ENCODE results near the gene TCF25.

The TCF25 gene

DNA sequence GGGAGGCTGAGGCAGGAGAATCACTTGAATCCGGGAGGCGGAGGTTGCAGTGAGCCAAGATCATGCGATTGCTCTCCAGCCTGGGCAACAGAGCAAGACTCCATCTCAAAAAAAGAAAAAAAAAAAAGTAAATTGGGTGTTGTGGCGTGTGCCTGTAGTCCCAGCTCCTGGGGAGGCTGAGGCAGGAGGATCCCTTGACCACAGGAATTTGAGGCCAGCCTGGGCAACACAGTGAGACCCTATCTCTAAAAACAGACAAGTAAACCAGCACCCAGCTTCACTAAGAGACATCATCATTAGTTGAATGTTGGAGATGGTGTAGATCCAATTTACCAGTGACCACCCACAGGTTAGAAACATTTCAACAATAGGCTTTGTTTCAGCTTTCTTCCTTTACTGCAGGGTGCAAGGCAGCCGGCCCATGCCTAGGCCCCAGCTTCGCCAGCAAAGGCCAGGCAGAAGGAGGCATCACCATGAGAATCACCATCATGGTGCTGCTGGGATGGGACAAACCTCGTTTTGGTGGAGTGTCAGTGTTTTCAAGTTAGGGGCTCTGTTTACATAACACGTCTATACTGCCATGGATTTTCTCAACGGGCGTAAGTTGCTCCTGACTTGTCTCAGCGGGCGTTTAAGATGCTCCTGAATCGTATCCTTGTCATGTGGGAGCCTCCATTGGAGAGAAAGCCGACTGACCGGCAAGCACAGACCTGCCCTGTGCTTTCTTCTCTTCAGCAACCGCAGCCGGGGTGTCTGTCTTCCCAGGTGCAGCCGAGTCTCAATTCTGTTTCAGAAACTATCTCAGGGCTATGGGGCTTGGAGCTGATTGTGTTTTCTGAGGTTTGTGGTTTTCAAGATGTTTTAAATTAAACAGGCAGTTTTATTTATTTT lies 7.3 kb downstream of the TCF25 start:
- DNase-seq (ENCODE audit: low spot score), result no peak

GRCh38 chr16:89881368-89881730 lies 8.0 kb downstream of the TCF25 start:
- DNase-seq (ENCODE audit: low spot score), result no peak

DNA sequence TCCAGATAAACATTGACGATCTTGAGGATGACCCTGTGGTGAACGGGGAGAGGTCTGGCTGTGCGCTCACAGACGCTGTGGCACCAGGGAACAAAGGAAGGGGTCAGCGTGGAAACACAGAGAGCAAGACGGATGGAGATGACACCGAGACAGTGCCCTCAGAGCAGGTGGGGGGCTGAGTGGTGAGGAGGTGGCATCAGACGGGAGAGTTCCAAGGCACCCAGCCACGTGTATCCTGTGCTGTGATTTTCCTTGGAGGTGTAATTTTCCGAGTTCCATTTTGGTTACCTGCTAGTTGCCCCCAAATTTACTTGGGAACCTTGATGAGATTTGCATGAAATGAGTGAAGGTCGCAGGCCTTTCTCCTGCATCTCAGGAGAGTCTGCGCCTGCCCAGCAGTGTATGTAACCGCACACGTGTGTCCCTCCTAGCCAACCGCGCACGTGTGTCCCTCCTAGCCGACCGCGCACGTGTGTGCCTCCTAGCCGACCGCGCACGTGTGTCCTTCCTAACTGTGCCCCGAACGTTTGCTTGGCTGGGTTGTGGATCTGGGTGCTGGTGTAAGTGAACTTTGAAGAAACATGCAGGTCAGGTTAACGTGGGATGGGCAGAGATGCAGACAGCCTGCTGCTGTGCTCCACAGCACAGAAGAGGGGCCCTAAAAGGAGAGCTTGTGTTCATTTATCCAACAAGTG lies 10.1 kb downstream of the TCF25 start:
- no peak for DNase-seq (ENCODE audit: low spot score)

- no peak for DNase-seq (ENCODE audit: low spot score)
Observed at GRCh38 chr16:89884041-89884421, 10.6 kb downstream of the TCF25 start.

DNA sequence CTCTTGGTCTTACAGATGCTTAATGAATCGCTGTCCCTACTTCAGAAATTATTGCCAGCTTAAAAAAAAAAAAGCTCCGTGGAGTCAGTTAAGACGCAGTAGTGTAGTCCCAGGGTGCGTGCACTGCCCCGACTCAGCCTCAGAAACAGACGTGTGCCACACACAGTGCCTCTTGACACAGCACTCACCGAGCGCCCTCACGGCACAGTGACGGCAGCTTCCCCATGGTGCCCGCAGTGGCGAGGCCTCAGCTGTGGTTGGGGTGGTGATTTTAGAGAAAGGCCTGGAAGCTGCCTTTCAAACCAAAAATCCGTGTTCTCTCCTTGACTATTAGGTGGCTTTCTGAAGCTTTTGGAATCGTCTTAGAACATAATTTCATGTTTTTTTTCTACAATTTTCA lies 13.9 kb downstream of the TCF25 start:
- DNase-seq (ENCODE audit: low spot score), result no peak

DNA sequence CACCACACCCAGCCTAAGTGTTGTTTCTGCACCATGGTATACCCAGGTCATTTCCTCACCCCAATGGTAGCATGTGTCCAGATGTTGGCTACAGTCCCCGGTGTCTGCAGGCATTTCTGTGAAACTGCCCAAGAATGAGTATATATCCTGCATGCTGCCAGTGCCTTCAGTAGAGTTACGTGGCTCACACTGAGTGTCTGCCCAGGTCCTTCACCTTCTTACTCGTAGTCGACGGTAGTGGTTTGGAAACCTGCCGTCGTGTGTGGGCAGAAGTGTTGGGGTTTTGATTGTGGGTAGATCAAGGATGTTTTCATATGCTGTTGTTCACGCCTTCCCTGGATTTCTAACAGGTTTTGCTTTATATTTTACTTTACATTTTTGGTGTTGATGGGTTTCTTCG lies 16.8 kb downstream of the TCF25 start:
- DNase-seq (ENCODE audit: low spot score), result no peak

- no peak for DNase-seq (ENCODE audit: low spot score)
Observed at GRCh38 chr16:89890886-89891657, 17.7 kb downstream of the TCF25 start.

- no peak for DNase-seq (ENCODE audit: low spot score)
Observed at GRCh38 chr16:89892055-89892630, 18.8 kb downstream of the TCF25 start.

GRCh38 chr16:89892635-89893034 lies 19.2 kb downstream of the TCF25 start:
- DNase-seq (ENCODE audit: low spot score), result no peak

DNA sequence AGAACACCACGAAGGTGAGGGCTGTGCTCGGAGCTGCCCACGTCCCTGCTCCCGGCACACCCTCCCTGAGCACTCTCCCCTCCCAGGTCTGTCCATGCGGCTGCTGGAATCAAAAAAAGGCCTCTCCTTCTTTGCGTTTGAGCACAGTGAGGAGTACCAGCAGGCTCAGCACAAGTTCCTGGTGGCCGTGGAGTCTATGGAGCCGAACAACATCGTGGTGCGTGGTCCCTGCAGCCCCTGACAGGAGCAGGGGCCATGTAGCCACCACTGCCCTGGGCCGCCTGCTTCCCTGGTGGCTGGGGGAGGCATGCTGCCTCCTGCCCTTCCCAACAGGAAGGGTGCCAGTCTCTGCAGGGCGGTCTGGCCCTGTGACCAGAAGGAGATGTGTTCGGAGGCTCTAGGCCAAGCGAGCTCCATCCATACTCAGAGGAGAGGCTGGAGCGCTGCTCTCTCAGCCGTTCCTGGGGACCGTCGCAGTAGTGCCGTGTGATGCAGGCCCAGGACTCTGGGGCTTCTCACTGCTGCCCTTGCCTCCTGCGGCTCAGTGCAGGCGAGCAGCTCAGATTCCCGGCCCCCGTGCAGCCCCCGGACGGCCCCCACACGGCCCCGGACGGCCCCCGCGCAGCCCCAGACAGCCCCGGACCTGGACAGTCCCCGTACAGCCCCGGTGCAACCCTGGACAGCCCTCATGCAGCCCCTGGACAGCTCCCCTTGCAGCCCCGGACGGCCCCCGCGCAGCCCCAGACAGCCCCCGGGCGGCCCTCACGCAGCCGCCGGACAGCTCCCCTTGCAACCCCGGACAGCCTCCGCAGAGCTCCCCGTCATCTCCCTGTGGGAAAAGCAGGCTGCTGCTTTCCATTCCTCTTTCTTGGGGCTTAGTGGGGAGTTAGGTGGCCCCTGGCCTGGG lies 20.5 kb downstream of the TCF25 start:
- no peak for DNase-seq (ENCODE audit: low spot score)

DNA sequence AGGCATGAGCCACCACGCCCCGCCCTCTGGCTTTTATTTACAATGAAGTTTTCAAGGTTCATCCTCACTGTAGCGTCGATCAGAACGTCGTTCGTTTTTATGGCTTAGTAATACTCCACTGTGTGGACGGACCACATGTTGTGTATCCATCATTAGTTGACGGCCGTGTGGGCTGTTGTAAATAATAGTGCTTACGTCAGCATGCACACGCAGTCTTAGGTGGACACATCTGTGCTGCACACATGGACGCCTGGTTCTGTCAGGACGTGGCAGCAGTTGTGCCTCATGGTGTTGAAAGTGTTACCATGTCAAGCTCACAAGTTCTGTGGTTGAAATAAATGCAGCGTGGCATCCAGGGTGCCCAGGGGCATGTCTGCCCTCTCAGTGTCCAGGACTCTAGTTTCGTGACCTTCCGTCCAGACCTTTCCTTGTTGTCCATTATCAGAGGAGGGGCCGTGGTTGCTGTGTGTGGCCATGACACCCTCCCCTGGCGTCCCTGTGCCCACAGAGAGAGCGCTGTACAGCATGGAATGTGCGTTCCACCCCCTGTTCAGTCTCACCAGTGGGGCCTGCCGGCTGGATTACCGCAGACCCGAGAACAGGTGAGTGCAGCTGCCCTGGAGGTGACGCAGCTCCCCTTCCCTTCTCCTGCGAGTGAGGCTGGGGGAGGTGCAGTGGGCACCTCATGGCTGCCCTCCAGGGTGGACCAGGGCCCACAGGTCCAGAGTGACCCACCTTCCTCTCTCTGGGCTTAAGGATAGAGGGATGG lies 22.3 kb downstream of the TCF25 start:
- DNase-seq (ENCODE audit: low spot score), result no peak

DNA sequence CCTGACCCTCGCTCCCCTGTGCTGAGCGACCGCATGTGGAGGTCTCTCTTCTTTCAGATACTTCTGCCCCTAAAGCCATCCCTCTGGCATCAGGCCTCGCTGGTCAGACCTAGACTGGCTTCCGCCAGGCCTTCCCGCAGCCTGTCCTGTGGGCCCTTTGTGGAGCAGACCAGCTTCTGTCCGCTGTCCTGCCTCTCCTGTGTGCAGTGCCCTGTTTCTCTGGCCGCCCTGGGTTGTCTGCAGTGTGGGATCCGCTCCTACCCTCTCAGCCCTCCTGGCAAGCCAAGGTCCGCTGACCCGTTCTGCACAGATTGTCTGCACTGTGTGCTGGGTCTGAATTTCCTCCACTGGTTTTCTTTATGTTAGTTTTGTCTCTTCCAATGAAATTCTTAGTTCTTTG lies 23.8 kb downstream of the TCF25 start:
- DNase-seq (ENCODE audit: low spot score), result no peak

DNA sequence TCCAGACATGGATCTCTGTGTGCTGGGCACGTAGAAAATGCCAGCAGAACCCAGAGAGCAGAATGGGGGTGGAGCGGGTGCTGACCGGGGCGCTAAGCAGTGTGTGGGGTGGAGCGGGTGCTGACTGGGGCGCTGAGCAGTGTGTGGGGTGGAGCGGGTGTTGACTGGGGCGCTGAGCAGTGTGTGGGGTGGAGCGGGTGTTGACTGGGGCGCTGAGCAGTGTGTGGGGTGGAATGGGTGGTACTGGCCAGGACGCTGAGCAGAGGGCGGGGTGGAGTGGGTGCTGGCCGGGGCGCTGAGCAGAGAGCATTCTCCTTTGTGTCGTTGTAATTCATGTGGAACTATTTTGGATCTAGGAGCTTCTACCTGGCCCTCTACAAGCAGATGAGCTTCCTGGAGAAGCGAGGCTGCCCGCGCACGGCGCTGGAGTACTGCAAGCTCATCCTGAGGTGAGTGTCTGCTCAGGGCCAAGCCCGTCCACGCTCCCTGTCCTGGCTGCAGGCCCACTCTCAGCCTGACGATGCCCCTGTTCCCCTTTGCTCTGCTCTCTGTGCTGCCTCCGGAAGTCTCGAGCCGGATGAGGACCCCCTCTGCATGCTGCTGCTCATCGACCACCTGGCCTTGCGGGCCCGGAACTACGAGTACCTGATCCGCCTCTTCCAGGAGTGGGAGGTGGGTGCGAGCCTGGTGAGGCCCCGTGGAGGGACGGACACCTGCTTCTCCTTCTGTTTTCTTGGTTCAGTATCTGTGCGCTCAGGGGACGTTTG lies 25.0 kb downstream of the TCF25 start:
- DNase-seq (ENCODE audit: low spot score), result no peak

DNA sequence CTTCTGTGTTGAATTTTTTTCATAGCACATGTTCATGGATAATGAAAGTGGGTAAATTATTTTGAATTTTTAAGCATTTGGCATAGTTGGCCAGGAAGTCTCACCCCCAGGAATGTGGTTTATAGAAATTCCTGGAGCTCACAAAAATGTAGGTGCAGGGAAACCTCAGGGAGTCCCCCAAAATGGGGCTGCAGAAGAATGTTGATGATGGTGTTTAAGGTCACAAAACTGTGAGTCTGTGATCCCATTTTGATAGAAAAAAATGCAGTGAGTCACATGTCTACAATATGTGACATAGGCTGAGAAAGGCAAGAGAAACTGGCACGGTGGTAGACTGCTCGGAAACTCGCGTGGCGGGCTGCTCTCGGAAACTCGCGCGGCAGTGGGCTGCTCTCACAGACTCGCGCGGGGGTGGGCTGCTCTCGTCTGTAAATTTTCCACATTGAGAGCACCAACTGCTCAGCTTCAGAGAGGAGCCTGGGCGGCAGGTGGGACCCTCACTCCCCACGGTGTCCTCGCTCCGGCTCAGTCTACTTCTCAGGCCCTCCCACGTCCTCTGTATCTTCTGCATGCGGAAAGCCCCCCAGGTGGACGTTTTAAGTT lies 26.6 kb downstream of the TCF25 start:
- DNase-seq (ENCODE audit: low spot score), result no peak

DNA sequence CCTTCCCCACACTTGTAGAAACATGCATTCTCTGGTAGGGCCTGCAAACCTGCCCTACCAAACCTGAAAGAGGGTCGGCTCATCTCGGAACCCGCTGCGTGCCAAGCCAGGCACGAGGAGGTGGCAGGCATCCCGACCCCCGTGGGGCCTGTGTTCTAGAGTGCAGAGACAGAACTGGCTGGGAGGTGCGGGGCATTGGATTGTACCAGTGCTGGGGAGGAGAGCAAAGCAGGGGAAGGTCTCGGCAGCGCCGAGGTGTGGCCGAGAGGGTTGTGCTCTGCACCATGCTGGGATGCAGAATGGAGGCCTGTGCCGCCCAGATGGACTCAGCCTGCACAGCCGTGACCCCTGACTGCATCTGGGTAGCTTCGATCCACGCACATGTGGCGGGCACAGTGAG lies 27.5 kb downstream of the TCF25 start:
- DNase-seq (ENCODE audit: low spot score), result no peak

DNA sequence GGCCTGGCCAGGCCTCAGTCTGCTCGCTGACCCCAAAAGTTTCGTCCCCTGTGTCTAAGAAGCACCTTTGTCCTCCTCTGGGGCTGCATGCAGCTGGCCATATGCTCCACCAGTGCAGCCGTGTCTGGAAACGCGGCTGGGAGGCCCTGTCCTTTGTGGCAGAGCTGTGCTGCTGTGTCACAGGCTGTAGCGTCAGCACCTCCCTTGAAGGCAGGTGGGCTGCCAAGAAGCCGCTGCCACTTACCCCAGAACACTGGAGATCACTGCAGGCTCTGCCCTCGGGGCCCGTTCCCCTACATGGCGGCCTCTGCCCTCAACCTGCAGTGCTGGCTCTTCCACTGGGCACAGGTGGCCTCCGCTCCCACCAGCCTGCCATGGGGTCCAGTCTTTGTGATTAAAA lies 29.6 kb downstream of the TCF25 start:
- no peak for DNase-seq (ENCODE audit: low spot score)

- no peak for DNase-seq (ENCODE audit: low spot score)
Observed at GRCh38 chr16:89903908-89904515, 30.6 kb downstream of the TCF25 start.

DNA sequence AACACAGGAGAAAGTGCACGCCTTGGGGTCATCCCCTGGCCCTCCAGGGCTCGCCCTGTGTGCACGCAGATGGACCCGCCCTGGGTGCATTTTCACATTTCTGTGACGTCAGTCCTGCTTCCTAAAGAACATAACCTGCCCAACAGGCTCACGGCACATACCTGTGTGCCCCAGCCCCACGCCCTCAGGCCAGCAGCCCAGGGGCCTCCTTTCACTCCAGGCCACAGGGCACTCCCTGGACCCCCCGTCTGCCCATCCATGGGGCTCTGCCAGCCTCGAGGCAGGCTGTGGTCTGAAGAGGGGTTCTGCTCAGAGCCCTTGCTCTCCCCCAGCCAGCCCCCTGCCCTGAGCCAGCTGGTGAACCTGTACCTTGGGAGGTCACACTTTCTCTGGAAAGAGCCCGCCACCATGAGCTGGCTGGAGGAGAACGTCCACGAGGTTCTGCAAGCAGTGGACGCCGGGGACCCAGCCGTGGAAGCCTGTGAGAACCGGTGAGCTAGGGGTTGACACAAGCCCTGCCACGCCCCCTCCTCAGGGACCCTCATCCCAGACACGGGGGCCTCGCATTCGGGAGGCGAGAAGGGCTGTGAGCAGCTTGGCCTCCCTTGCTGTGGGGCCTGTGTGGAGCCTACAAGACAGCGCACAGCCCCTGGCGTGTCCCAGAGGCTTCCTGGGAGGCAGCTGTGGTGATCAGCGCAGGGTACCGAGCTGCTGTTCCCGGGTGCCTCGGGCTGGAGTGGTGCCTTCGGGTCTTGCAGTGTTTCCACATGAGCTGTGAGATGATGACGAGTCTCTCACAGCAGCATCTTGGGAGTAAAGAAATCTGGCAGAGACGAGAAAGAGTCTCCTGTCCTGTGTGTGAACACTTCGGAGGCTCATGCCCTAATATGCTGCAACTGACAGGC lies 31.5 kb downstream of the TCF25 start:
- DNase-seq (ENCODE audit: low spot score), result no peak
